ENCODE data around the gene MUC5AC.

Gene MUC5AC

GRCh38 chr11:1121813-1122663 is 35.7 kb upstream of the MUC5AC start:
- DNase-seq (ENCODE audit: low read depth), result no peak

GRCh38 chr11:1122664-1123002 is 35.1 kb upstream of the MUC5AC start:
- DNase-seq (ENCODE audit: low read depth), result no peak

GRCh38 chr11:1123970-1124369 is 33.8 kb upstream of the MUC5AC start:
- DNase-seq (ENCODE audit: low read depth), result no peak

DNA sequence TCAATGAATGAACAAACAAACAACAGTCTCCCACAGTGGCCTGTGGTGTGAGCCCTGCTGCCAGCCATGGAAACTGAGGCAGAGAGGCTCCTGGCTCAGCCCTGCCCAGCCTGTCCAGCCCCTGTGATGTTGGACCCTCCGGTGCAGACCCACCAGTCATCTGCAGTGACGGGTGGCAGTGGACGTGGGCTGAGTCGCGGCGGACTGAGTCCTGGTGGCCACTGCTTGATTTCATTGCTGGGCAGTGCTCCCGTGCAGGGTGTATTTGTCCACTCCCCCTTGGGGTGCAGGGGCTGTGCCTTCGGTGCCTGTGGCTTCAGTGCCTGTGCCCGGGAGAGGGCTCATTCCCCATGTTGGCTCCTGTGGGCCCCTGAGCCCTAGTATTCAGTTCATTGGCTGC is 31.9 kb upstream of the MUC5AC start:
- DNase-seq (ENCODE audit: low read depth), result no peak

DNA sequence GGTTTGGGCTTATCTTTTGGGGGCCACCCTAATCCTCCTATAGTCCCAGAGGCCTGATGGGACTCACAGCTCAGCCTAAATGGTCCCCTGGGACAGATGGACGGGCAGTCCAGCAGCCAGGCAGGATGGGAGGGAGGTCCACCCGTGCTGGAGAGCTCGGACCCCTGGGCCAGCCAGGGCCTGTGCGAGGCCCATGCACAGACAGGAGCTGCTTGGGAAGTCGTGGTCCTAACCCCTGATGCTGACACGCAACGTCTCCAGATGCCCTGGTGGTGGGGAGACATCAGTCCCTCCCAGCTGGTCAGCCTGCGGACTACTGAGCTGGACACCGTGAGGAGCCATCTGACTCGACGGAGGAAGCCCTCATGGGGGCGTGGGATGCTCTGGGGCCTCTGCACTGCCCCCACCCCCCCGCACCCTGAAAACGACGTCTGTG is 31.2 kb upstream of the MUC5AC start:
- DNase-seq (ENCODE audit: low read depth), result no peak

DNA sequence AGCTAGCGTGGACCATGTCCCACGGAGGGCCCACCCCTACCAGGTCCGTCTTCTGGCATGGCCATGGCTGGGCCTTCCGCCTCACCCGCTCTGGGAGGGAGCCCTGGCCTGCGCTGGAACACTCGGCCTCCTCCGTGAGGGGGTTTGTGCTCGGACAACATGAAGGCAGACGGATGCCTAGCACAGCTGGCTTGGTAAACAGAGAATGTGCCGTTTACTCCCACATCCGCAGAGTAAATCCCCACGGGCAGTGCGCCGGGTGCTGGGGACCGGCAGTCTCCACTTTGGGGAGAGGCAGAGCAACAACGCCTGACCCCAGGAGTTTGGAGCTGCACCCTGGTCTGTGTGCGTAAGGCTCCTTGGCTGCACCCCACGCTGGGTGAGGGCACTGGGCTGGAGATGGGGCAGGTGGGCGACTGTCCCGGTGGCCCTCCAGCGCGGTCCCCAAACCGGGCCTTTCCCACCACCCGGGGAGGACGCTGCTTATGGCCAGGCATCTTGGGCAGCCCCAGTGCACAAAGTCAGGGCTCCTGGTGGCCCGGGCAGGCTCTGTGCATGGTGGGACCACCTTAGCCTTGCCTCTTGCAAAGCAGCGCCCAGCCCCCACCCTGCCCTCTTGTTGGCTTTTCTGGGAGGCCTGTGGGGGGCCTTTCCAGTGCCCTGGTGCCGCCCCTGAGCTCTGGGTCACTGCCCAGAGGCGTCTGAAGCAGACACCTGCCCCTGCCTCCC is 30.7 kb upstream of the MUC5AC start:
- no peak for DNase-seq (ENCODE audit: low read depth)

DNA sequence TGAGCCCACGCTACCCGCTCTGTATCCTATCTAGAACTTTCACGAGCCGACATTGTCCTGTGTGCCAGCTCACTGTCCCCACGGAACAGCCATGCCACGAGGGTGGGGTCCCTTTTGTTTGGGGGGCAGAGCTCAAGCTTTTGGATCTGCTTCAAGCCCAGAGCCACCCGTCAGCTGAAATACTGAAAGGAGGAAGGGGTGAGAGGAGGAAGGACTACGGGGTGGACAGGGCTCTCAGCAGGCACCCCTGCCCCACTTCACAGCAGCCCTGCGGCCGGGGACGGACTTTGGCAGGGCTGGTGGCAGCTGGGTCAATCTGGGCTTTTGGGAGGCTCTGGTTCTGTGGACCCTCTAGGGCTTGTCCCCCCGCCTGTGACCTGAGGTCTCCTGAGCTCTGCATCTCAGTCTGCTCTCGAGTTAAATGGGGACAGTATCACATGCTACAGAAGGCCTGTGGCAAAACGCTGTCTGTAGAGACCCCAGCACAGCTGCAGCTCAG is 30.0 kb upstream of the MUC5AC start:
- DNase-seq (ENCODE audit: low read depth), result no peak

DNA sequence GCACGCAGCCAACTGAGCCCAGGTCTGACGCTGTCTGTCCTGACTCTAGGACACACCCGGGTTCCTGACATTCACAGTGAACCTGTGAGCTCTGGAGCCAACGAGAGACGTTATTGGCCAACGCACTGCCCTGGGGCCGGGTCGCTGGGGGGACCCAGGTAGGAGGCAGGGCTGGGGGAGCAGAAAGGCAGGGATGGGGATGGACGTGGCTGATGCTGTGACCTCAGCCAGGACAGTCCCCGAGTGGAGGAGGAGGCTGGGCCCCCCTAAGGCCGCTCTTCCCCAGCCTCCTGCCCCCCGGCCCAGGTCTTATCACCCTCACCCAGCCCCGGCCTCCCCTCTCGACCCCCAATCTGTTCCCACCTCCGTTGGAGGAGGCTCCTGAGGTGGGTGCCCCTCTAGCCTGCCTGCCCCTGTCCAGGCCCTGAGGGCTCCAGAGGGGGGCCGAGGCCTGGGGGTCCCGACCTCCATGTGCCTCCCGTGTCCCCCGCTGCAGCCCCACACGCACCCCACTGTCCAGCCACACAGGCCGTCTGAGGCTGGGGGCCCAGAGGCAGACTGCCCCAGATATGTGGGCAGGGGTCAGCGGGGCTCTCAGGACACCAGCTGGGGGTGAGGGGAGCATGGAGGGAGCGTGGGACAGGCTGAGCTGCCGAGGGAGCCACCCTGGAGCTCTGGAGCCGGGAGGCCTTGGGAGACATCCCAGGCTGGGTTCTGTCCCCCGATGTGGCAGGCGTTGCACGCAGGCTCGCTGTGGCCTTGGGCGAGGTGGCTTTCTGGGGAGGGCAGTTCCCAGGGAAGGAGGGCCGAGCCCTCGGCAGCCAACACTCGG is 29.2 kb upstream of the MUC5AC start:
- no peak for DNase-seq (ENCODE audit: low read depth)

DNA sequence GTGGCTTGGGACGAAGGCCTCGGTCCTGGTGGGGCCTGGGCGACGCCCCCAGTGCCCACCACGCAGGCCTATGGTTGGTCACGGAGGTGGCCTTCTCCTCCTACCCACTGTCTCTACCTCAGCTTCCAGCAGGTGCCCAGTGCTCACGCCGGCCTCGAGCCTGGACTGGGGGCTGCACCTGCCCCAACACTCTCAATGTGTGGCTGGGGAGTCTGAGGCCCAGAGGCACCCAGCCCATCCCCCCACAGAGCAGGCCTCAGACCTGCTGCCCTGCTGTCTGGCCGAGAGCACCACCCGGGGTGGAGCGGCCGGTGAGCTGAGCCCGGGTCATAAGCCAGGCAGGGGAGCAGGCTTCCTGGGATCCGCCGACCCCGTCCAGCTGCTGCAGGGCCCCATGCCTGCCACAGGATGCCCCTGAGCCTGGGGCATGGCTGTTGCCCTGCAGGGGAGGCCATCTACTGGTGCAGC is 28.6 kb upstream of the MUC5AC start:
- DNase-seq (ENCODE audit: low read depth), result no peak

DNA sequence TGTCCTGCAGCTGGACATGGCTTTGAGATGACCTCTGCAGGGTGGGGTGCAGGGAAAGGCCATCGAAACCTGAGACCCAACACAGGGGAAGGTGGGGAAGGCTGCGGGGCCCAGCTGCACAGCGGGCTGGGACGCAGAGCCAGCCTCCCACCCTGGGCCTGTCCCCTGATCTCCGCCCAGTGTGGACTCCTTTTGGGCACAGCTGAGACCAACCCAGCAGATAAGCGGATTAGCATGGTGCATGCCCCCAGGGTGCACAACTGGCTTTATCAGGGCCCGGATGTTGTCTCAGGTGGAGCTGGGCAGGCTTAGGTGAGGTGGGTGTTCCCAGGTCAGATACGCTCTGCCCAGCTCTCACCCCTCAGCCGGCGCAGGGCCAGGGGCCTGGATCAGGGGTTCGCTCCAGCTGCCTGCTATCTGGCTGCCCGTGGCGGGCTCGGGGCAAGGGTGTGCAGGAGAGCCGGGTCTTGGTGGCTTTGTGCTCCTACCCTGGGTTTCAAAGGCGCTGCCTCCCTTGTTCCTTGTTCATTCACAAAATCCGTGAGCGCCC is 28.1 kb upstream of the MUC5AC start:
- no peak for DNase-seq (ENCODE audit: low read depth)

DNA sequence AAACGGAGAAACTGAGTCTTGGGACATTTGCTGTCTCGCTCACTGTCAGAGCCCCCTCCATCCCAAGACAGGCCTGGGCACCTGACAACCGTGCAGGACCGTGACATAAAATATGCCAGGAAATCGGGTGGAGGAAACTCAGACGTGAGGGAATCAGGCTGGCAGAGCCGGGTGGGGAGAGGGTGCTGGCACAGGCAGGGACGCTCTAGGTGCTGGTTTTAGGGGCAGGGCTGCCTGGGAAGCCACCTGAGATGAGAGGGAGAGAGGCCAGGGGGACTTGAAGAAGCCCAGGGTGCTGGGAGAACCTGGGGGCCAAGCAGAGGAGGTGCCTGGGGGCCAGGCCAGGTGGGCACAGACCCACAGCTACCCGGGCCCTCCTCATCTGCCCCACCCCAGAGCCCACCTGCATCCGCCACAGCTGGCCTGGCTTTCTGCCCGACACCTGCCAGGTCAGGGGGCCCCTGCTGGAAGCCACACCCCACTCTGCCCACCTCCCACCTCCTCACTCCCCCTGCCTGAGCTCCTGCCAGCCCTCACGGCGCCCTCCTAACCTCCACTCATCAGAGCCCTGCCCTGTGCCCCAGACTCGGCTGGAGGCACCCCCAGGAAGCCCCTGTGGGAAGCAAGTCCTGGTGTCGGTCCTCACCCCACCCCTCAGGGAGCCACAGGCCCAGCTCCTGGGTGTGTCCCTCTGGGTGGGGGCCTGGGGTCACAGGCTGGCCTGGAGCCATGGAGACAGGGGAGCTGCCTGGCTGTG is 27.3 kb upstream of the MUC5AC start:
- DNase-seq (ENCODE audit: low read depth), result no peak

DNA sequence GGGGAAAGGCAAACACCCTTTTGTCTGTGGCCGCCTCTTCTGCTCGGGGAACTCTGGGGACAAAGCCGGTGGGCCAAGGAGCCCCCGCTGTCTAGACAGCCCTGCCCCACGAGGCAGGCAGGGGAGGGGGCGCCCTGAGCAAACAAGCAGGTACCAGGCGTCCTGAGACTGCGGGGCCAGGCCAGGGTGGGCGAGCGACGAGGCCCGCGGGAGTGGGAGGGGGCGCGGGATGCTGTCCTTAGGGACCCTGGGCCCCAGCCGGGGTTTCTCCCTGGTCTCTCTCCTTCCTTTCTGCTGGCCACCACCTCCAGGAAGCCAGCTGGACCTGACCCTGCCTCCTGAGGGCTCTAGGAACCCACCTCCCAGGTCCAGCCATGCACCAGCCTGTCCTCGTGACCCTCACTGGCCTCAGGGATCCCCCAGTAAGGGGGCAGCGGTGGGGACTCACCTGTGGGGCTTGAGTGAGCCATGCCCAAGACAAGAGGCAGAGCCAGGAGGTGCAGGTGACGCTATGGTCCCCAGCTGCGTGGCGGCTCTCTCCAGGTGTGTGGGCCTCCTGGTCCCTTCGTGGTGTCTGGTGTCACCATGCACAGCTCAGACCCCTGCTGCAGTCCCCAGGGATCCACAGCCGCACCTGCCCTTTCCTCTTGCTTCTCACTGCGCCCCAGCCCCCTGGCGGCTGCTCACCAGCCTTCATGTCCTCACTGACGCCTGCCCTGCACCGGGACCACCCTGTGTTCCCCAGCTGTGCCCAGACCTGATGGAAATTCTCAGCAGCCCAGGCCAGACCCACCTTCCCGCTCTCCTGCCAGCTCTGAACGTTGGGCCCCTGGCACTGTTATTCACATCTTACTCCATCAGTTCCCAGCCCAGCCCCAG is 26.5 kb upstream of the MUC5AC start:
- no peak for DNase-seq (ENCODE audit: low read depth)

DNA sequence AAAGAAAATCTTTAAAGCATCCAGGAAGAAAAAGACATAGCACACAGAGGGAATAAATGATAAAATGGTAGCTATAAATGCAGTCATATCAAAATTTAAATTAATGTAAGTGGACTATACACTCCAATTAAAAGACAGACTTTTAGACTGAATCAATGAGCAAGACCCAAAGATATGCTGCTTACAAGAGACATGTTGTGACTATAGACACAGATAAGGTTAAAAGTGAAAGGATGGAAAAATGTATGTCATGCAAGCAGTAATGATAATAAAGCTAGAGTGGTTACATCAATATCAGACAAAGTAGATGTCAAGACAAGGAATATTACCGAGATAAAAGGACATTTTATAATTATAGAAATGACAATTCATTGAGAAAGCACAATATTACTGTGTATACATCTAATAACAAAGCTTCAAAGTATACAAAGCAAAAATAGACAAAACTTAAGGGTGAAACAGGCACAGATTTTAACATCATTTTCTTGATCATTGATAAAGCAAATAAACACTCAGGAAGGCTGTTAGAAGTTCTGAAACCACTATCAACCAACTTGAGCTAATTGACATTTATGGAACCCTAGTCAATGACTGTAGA is 22.8 kb upstream of the MUC5AC start:
- DNase-seq (ENCODE audit: low read depth), result no peak

DNA sequence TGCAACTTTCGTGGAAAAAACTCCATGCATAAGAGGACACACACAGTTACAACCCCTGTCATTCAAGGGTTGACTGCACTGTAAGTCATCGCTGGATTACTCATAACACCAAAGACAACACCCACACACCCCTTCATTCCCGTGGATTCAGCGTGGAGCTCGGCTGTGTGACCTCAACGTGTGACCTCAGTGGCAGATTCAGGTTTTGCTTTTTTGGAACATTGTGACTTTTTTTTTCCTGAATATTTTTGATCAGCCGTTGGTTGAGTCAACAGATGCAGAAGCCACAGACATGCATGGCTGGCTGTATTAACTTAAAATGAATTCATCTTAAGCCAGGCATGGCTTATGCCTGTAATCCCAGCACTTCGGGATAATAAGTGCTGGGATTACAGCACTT is 19.7 kb upstream of the MUC5AC start:
- DNase-seq (ENCODE audit: low read depth), result no peak

- DNase-seq (ENCODE audit: low read depth), result no peak
Observed at GRCh38 chr11:1139441-1140083, 18.2 kb upstream of the MUC5AC start.

- DNase-seq (ENCODE audit: low read depth), result no peak
Observed at GRCh38 chr11:1140642-1141490, 16.9 kb upstream of the MUC5AC start.

DNA sequence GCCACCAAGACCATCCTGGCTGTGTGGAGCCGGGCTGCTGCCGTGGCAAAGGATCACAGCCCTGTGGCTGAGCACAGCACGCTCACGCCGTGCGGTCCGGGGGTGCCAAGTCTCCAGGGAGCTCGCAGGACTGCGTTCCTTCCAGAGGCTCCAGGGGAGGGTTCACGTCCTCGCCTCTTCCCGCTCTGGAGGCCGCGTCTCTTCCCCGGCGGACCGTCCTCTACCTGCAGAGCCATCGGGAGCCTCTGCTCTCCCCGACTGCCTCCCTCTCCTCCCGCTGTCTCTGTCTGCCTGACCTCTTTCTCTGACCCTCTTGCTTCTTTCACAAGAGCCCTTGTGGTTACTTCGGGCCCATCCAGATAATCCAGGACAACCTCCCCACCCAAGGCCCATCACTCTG is 11.4 kb upstream of the MUC5AC start:
- no peak for DNase-seq (ENCODE audit: low read depth)

GRCh38 chr11:1147792-1148191 is 10.0 kb upstream of the MUC5AC start:
- DNase-seq (ENCODE audit: low read depth), result no peak
